ENCODE data around the gene DPP6. TPM values are rescaled to one million over a fixed set of nuclear protein-coding genes. Genes with fewer than 3 reads are reported as not detected.

DPP6 gene
- total RNA-seq, 3 donors from 2014 or later = 0.59 to 0.98 TPM; not detected in 1

DNA sequence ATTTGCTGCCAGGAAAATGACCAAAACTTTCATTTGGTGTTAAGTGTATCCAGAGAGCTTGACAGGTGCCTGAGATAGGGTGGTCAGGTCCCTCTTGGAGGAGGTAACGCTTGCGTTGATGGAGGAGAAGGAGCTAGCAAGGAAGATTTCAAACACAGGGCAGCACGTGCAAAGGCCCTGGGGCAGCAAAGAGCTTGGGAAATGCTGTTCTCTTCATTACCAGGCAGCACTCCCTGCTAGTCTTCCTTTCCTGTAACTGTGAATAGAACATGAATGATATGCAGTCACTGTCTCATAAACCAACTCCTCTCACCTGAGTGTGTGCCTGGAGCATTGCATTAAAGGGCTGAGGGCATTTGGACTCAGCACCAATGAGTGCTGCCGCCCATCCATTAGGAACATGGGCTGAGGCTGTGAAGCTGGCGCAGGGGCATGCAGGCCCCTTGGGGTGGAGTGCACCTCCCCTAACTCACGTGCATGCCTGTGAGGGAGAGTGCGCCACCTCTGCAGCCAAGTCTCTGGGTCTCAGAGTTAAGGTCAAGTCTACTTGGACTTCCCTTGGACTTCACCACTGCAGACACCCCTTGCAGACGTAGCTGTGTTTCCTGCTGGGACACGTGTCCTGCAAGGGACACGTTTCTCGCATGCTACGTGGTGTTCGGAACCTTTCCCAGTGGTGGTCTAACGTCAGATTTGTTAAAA lies 813.9 kb downstream of the DPP6 start:
- H3K36me3 ChIP-seq = no peaks in the 10 kb centered on the region
- DNase-seq (ENCODE audit: low spot score in 2 of 2) = no peak
- intact Hi-C loops (cut with DNase I; ENCODE audit: low total_unique reads) = no loop called here
- H3K4me3 ChIP-seq = no peak overlapping the region
- TF ChIP-seq POLR2AphosphoS5 (IDR thresholded peaks at IDR 0.05) = no peak
- no peak for TF ChIP-seq POLR2A (IDR thresholded peaks at IDR 0.05)
- TF ChIP-seq, protein P1, sequence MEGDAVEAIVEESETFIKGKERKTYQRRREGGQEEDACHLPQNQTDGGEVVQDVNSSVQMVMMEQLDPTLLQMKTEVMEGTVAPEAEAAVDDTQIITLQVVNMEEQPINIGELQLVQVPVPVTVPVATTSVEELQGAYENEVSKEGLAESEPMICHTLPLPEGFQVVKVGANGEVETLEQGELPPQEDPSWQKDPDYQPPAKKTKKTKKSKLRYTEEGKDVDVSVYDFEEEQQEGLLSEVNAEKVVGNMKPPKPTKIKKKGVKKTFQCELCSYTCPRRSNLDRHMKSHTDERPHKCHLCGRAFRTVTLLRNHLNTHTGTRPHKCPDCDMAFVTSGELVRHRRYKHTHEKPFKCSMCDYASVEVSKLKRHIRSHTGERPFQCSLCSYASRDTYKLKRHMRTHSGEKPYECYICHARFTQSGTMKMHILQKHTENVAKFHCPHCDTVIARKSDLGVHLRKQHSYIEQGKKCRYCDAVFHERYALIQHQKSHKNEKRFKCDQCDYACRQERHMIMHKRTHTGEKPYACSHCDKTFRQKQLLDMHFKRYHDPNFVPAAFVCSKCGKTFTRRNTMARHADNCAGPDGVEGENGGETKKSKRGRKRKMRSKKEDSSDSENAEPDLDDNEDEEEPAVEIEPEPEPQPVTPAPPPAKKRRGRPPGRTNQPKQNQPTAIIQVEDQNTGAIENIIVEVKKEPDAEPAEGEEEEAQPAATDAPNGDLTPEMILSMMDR (IDR thresholded peaks at IDR 0.05) = no peak
- H3K27me3 ChIP-seq = peaks cover 0 to 12% of the 10 kb centered on the region in 2 donors
- H3K9me3 ChIP-seq = no peaks in the 10 kb centered on the region
- H3K4me1 ChIP-seq = no peaks in the 10 kb centered on the region
- no peak overlapping the region for H3K27ac ChIP-seq

DNA sequence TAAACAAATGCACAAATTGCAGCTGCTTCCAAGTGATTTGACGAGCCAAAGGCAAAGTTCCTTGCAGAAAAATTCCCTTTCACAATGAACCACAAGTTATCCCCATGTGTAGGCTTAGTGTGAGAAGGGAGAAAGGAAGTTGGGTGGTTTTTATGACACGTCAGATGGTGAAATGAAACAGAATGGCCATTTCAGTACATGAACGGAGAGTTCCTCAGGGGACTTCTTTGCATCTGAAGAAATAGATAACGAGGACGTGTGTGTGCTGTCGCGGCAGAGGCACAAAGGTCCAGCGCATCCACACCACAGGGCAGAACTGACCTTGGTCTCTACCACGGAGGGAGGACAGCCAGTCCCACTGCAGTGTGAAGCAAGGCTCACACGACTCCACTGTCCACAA lies 814.9 kb downstream of the DPP6 start:
- intact Hi-C loops (cut with DNase I; ENCODE audit: low total_unique reads) = no loop called here
- Histone ChIP-seq H3K4me3 (no peak overlapping the region), H3K27me3 (peaks cover 0 to 18% of the 10 kb centered on the region in 2 donors), H3K9me3 (no peaks in the 10 kb centered on the region), H3K36me3 (no peaks in the 10 kb centered on the region), H3K27ac (no peak overlapping the region), H3K4me1 (no peaks in the 10 kb centered on the region)
- peak in 1 of 2 donors; percentile 27 for DNase-seq (ENCODE audit: low spot score in 2 of 2)
- TF ChIP-seq POLR2AphosphoS5 (IDR thresholded peaks at IDR 0.05) (no peak), POLR2A (IDR thresholded peaks at IDR 0.05) (no peak)
- TF ChIP-seq, protein P1 (IDR thresholded peaks at IDR 0.05) = no peak

DNA sequence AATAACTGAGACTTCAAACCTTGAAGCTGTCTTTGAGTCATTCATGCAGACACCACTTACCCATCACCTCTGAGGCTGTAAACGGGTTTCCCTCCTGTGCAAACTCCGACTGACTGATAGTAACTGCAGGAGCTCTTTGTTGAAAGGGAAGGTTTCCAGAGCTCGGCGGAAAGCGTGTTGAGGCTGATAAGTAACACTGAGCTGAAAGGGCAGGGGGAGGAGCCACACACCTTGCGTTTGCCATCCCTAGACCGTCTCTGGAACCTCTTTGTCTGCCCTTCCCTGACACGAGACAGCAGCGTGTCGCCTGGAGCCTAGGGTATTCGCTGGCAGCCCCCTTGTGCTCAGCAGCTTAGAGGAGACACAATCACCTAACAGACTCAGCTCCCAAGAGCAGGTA lies 816.7 kb downstream of the DPP6 start:
- TF ChIP-seq POLR2A (IDR thresholded peaks at IDR 0.05) = no peak
- no peak for TF ChIP-seq POLR2AphosphoS5 (IDR thresholded peaks at IDR 0.05)
- TF ChIP-seq, protein P1 (IDR thresholded peaks at IDR 0.05) = no peak
- H3K27me3 ChIP-seq = peaks cover 0 to 21% of the 10 kb centered on the region in 2 donors
- no peak overlapping the region for H3K27ac ChIP-seq
- H3K4me3 ChIP-seq = no peak overlapping the region
- peak in 1 of 2 donors; percentile 6 for DNase-seq (ENCODE audit: low spot score in 2 of 2)
- intact Hi-C loops (cut with DNase I; ENCODE audit: low total_unique reads) = loop anchor here (1.0 kb wide), 1 partner anchor 21 kb away; no protein-coding TSS in a partner anchor
- no peaks in the 10 kb centered on the region for H3K36me3 ChIP-seq
- no peaks in the 10 kb centered on the region for H3K9me3 ChIP-seq
- H3K4me1 ChIP-seq = no peaks in the 10 kb centered on the region

DNA sequence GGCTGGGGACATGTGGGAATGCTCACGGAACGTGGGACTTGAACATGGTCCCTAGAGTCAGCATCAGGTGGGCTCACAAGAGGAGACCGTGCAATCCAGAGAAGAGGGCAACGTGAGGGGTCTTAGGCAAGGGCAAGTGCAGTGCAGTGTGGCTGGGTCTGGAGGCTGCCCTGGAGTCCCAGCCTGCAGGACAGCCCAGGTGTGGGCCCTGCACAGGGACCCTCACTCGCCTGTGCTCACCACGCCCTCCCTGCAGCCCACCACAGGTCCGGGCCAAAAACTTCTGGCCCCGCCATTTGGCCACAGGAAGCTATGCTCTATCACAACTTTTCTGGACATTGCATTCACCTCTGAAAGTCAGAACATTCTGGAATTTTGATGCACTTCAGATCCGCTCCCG lies 817.2 kb downstream of the DPP6 start:
- H3K9me3 ChIP-seq = no peaks in the 10 kb centered on the region
- no peaks in the 10 kb centered on the region for H3K36me3 ChIP-seq
- H3K27ac ChIP-seq = no peak overlapping the region
- H3K4me3 ChIP-seq = no peak overlapping the region
- DNase-seq (ENCODE audit: low spot score in 2 of 2) = peak in 1 of 2 donors; percentile 48
- intact Hi-C loops (cut with DNase I; ENCODE audit: low total_unique reads) = loop anchor here (1.0 kb wide), 1 partner anchor 21 kb away; no protein-coding TSS in a partner anchor
- H3K27me3 ChIP-seq = peaks cover 0 to 21% of the 10 kb centered on the region in 2 donors
- no peak for TF ChIP-seq POLR2AphosphoS5 (IDR thresholded peaks at IDR 0.05)
- TF ChIP-seq, protein P1 (IDR thresholded peaks at IDR 0.05) = no peak
- TF ChIP-seq POLR2A (IDR thresholded peaks at IDR 0.05) = no peak
- no peaks in the 10 kb centered on the region for H3K4me1 ChIP-seq

DNA sequence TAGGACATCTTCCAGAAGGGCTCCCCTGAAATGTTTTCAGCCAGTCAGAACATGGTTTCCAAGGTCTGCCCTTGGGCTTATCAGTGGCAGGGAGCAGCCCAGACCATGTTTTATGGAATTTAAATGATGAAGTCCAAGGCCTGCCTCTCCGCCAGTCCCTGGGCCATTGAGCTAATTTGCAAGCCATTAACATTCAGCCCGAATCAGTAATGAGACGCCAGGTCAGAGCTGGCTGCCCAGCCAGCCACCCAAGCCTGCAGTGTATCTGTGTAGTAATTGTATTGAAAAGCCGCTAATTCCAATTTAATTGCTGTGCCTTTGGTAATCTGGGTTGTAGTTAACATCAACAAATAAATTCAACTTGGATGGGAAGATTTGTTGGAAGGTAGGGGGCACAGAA lies 819.3 kb downstream of the DPP6 start:
- Histone ChIP-seq H3K4me3 (no peak overlapping the region), H3K36me3 (no peaks in the 10 kb centered on the region), H3K27ac (no peak overlapping the region), H3K27me3 (peaks cover 0 to 21% of the 10 kb centered on the region in 2 donors), H3K4me1 (no peaks in the 10 kb centered on the region), H3K9me3 (no peaks in the 10 kb centered on the region)
- DNase-seq (ENCODE audit: low spot score in 2 of 2) = no peak
- TF ChIP-seq, protein P1 (IDR thresholded peaks at IDR 0.05) = no peak
- TF ChIP-seq POLR2AphosphoS5 (IDR thresholded peaks at IDR 0.05) = no peak
- TF ChIP-seq POLR2A (IDR thresholded peaks at IDR 0.05) = no peak
- intact Hi-C loops (cut with DNase I; ENCODE audit: low total_unique reads) = loop anchor here (5.0 kb wide), 1 partner anchor 1631 kb away; no protein-coding TSS in a partner anchor
